Hematopoietic multipotent progenitor cell treated with erythropoietin and hydrocortisone succinate and interleukin-3 and kit ligand, for 15 days (in vitro differentiated cells): ENCODE measurements around the gene MRC1.
"Not testable (repeated sequence)": the region's sequence is repeated elsewhere in the genome, so short reads cannot be mapped to it uniquely, and the experiment has no call there.

Source experiments
- DNase-seq: peaks from one replicate; pipeline ENCODE4 v3.0.0-alpha.2; 2015; ENCODE audit warnings: low spot score

MRC1 gene

DNA sequence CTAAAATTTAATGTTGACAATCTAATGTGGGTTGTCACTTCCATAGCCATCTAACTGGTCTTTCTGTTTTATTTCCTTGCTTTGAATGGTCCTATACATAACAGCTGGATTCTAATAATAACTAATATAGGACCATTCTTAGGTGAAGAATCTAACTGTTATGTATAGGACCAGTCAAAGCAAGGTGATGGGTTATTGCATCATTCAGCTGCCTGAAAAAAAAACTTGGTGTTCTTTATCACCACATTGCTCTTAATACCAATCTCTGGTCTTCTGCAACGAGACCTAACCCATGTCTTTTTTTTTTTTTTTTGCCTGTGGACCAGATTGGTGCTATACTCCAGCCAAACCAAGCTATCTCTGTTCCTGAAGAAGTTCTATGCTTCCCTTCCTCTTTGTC is 96.9 kb downstream of the MRC1 start:
- no peak for DNase-seq

DNA sequence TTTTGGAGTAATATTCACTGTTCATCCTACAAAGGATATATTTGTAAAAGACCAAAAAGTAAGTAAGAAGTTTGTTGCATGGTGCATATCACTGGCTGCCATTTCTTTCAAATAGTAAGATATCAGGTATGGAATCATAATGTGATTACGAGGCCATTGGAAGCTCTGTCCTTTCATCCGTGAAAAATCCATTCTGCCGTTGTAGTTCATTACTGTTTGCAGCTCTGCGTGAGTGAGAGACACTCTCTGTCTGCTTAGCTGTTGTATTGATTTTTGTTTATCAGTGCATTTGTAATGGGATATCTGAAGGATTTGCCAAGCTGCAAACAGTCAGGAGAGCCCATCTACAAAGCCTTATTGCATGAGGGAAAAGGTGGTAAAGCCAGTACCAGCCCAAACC is 98.5 kb downstream of the MRC1 start:
- DNase-seq, result no peak

DNA sequence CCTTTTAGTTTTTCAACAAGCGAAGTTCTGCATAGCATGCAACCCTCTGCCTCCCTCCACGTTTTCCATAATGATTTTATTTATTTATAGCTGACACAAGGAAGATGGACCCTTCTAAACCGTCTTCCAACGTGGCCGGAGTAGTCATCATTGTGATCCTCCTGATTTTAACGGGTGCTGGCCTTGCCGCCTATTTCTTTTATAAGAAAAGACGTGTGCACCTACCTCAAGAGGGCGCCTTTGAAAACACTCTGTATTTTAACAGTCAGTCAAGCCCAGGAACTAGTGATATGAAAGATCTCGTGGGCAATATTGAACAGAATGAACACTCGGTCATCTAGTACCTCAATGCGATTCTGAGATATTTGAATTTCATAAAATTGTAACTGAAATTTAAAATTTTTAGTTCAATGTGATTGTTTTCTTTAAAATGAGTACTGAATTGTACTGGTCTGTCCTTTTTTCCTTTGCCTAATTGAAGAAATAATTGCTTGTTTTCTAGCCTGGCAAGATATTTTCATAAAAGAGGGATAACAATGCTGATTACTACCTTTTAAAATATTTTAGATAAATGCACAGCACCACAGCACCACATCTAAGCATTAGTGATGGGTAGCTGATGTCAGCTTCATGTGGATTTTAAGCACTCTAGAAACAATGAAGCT is 101.1 kb downstream of the MRC1 start:
- DNase-seq, result peak; percentile 10

DNA sequence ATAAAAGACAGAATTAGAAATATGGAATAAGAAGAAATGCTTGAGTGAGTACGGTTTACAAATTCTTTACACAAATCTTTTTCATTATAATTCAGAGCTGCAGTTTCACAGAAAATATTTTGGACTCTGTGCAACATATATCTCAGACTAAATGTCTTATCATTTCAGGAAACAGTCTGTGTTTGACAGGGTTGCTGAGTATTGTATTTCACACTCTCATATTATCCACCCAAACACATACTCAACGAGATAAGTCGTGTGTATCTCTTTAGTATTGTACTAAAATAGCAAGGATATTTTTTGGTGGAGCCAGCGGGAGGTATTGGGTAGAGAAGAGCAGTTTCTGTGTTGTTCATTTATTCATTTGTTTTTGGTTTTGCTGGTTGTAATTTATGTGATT is 103.6 kb downstream of the MRC1 start:
- DNase-seq, result no peak

DNA sequence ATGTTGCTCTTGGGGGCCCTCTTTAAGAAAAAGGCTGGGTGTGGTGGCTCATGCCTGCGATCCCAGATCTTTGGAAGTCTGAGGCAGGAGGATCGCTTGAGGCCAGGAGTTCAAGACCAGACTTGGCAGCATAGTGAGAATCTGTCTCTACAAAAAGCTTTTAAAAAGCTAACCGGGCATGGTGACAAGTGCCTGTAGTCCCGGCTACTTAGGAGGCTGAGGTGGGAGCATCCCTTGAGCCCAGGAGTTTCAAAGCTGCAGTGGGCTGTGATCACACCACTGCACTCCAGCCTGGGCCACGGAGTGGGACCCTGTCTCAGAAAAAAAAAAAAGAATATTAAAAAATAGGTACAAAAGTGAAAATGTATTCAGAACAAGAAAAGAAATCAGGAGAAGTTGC is 104.5 kb downstream of the MRC1 start:
- no peak for DNase-seq

DNA sequence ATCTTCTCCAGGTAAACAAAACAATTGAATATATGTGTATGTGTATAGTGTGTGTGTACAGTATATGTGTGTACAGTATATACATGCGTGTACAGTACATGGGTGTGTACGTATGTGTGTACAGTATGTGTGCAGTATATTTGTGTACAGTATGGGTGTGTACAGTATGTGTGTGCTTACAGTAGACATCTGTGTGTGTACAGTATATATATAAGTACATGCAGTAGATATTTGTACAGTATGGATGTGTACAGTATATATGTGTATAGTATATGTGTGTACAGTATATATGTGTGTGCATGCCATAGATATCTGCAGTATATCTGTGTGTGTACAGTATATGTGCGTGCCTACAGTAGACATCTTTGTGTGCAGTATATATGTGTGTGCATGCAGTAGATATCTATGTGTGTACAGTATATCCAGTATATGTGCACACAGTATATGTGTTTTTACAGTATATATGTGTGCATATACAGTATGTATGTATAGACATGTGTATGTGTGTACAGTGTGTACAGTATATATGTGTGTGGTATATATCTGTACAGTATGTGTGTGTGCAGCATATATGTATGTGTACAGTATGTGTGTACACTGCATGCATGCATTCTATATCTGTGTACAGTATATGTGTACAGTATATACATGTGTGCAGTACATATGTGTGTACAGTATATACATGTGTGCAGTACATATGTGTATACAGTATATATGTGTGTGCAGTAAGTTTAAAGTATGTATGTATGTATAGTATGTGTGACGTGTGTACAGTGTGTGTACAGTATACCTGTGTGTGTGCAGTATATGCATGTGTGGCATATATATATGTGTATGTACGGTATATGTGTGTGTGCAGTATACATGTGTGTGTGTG is 105.3 kb downstream of the MRC1 start:
- DNase-seq, result no peak

DNA sequence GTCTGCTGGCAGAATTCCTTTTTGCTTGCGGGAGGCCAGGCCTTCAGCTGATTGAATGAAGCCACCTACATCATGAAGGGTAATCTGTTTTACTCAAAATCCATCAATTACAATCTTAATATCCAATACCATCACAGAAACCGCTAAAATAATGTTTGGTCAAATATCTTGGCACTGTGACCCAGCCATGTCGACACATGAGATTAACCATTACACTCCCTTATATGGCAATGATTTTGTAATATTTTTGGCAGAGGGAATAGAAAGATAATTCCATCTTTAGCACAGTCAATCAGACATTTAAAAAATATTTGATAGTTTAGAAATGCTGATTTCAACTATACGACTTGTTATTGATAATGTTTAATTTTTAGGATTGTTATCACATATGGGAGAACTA is 106.0 kb downstream of the MRC1 start:
- DNase-seq, result no peak

DNA sequence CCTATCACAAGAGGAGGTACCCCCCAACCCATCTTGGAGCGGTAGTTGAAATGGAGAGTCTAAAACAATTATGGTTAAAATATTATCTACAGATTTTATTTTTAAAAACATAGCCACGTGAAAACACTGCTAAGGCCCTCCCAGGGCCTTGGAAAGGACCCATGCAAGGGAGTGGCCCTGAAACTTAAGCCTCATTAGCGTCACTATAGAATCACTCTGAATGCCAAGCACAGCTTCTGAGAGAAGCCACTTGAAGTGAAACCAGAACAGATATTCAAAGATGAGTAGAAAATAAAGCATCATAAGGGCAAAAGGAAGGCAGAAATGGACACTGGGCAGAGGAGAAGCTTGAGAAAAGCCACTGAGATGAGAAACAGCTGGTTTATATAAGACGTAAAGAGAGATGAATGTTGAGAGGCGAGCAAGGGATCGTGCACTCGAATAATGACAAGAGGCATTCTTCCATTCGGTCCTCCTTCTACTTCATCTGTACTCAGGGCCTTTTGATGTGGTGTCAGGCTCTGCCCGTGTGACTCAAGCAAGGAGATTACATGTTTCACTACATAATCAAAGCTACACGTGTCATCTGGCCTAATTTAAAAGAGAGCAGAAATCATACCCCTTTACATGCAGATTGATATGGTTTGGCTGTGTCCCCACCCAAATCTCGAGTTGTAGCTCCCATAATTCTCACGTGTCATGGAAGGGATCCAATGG is 109.2 kb downstream of the MRC1 start:
- DNase-seq, result no peak

DNA sequence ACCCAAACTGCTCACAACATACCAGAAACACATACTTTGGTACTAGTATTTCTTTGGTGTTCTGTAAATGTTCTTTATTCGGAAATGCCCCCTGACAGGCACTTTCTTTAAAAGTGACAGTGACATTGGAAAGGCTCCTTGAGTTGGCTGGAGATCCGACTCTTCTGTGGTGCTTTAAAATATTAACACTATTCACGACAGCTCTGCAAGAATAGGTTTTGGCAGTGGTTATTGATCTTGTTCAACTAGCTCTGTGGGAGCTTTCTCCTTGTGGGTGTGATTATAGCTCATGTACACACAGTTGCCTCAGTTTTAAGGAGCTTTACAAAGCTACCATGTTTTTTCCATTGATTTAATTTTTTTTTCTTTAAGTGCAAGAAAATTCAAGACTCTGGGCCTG is 112.2 kb downstream of the MRC1 start:
- no peak for DNase-seq

DNA sequence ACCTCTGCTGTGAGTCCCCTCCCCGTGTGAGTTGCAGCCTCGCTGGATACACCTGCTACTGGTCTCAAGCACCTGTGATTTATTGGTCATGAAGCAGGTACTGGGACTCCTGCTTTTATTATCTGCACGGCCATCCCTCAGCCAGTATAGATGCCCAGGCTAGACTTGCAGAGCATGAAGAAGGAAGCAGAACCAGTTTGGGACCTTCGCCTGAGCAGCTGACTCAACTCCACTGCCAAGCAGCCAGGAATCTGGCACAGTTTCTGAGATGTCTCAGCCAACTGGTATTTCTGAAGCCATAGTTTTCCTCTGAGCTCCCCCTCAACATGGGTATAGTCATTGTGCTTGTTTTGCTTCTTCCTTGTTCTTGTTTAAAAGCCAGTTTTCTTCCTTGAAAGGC is 114.6 kb downstream of the MRC1 start:
- no peak for DNase-seq

DNA sequence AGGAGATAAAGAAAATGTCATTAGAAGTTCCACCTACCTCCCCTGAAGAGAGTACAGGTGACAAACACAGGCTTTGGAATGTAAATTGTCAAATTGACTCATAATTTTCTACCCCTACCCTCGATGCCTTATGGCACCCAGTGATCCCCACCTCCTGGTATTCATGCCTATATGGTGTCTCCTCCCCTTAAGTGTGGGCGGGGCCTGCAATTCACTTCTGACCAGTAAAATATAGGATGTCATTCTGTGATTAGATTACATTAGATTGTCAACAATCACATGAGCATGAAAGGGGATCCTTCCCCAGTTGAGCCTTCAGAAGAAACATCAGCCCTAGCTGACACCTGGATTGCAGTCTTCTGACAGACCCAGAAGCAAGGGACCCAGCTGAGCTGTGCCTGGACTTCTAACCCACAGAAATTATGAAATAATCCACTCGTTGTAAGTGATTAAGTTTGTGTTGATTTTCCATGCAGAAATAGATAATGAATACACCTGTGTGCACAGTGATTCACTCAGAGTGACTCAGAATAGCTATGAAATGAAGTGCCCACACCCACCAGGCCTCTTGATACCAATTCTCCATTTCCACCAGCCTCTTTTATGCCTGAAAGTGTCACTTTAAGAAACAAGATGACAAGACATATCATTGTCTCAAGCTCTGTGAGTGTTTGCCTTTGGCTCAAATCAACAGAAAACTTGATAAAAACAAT is 134.0 kb downstream of the MRC1 start:
- DNase-seq, result no peak

DNA sequence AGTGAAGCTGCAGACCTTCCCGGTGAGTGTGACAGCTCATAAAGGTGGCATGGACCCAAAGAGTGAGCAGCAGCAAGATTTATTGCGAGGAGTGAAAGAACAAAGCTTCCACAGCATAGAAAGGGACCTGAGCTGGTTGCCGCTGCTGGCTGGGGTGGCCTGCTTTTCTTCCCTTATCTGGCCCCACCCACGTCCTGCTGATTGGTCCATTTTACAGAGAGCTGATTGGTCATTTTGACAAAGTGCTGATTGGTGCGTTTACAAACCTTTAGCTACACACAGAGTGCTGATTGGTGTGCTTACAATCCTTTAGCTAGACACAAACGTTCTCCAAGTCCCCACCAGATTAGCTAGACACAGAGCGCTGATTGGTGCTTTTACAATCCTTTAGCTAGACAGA is 141.1 kb downstream of the MRC1 start:
- not testable (repeated sequence) for DNase-seq

DNA sequence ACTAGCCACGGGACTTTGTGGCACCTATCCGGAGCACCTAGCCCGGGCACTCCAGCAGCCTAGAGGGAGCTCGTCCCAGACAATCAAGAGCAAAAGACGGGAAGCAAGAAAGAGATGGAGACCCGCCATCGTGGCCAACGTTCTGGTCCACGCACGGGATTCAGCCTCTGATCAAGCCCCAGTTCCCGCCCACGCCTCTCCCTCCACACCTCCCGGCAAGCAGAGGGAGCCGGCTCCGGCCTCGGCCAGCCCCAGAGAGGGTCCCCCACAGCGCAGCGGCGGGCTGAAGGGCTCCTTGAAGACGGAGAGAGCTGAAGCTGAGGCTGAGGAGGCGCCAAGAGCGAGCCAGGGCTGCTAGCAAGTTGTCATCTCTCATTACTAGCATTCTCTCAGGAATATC is 141.6 kb downstream of the MRC1 start:
- DNase-seq, result no peak

DNA sequence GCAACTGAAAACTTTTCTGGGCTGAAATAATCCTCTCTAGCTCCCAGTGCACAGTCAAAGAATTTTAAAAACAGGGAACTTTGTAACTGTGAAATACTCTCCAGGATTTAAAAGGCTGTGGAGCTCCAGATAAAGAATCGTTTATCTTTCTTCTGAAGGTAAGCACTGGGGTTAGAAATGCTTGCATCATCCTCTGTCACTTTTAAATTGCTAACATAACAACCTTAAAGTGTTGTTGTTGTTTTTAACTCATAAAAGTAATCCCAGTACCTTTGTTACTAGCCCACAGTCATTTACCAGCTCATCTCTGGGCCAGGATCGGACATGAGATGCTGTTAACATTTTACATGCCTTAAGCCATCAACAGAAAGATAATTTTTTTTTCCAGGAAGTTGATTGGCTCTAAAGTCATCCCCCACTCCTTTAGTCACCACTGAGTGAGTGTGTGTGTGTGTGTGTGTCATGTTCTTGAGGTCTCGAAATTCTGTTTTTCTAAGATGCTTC is 142.8 kb downstream of the MRC1 start, which contains the start of gene SLC39A12:
Gene SLC39A12, plus strand, starts transcription at position 51 of the 504 bp plus-strand sequence. CDS start 1,359 bp downstream, outside the sequence.
- DNase-seq, result no peak

DNA sequence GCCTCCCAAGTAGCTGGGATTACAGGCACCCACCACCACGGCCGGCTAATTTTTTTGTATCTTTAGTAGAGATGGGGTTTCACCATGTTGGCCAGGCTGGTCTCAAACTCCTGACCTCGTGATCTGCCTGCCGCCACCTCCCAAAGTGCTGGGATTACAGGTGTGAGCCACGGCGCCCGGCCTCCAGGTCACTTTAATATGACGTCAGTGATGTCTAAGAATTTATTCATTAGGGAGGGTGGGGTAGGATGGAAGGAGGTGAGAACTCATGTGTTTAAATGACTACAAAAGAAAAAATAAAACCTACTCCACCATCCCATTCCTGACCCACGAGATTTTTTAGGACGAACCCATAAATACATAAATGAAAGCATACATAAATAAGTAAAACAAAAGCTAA is 145.2 kb downstream of the MRC1 start:
- DNase-seq, result not testable (repeated sequence)

DNA sequence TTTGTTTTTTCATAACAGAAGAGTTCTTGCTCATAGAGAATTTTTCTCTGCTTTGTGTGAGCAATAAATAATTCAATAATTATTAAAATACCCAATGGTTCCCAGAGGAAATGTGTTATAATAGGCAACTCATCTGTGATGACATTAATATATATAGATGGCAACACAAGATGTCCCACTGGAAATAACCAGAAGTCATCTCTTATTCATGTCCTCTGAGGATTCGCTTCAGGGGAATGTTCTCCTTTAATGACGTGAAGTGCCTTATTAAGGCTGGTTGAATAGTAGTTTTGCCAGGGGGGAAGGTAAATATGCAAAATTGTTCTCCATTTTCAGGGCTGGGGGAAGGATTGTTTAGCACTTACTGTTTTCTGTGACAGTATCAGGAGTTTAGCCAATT is 145.7 kb downstream of the MRC1 start:
- no peak for DNase-seq

DNA sequence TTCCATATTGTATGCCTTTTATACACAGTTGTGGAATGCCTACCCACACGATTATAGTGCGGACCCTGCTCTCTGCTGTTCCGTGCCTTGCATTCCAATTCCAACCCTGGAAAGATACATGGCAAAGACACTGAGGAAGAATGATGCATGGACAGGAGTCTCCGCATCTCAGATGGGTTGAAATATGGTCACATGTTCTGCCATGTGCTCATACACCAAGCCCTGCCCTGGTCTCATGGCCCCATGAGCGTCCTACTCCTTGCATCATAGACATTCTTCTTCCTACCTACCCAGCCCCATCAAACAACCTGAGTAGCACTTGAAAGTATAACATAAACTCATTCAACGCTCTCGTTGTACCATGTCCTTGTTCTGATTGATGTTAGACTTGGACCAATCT is 148.9 kb downstream of the MRC1 start:
- DNase-seq, result no peak

DNA sequence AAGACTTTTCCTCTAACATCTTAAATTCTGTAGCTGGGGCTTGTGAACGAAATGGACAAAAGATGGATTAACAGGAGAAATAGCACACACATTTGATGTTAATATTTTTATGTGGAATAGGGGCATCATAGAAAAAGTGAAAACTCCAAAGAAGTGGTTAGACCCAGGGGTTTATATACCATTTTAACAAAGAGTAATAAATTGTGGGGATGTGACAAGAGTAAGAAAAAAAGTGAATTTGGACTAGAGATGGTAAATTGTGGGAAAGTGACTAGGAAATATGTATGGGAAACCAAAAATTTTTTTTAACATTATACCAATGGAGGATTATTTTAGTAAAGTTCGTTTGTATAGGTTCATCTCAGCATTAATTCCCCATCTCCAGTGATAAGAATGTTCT is 150.7 kb downstream of the MRC1 start:
- no peak for DNase-seq
